Testis (tissue), 2 donors: ENCODE results near the gene OPRM1.

Experiments used
- CTCF ChIP-seq, 3 experiments: fragments of 450-650 bp in 2 of 3; fragments of 200-600 bp in 1 of 3; sonication (generic) in 1 of 3; IDR thresholded peaks; one replicate each; pipeline ENCODE4 v1.5.1; 2016 to 2019; ENCODE audit warnings: antibody characterized with exemption in 3 of 3, mild to moderate bottlenecking in 2 of 3, moderate library complexity in 1 of 3
- POLR2A ChIP-seq: fragments of 450-650 bp; IDR thresholded peaks from one replicate; pipeline ENCODE4 v1.6.1; 2017; ENCODE audit warnings: antibody characterized with exemption, mild to moderate bottlenecking, moderate library complexity

- no peak for TF ChIP-seq POLR2A
- TF ChIP-seq CTCF (IDR thresholded peaks at IDR 0.05) = no peak
These were observed 21.3 kb upstream of the OPRM1 start for GRCh38 chr6:154017786-154018185.
